ENCODE measurements around the gene PDCD5.
"Not testable (repeated sequence)": the region's sequence is repeated elsewhere in the genome, so short reads cannot be mapped to it uniquely, and the experiment has no call there.

The PDCD5 gene

GRCh38 chr19:32576790-32577189, 4.2 kb upstream of the PDCD5 start:
- no peak overlapping the region for H3K4me3 ChIP-seq (ENCODE audit: low read depth, low read length)

- peak overlapping the region; percentile 85 for H3K4me3 ChIP-seq (ENCODE audit: low read depth, low read length)
Observed at GRCh38 chr19:32580353-32580900, 563 bp upstream of the PDCD5 start.

GRCh38 chr19:32581705-32582179, 752 bp downstream of the PDCD5 start:
- H3K4me3 ChIP-seq (ENCODE audit: low read depth, low read length) = peak overlapping the region; percentile 85

GRCh38 chr19:32587747-32588504, 6.9 kb downstream of the PDCD5 start:
- not testable (repeated sequence) for H3K4me3 ChIP-seq (ENCODE audit: low read depth, low read length)

- no peak overlapping the region for H3K4me3 ChIP-seq (ENCODE audit: low read depth, low read length)
Observed at GRCh38 chr19:32594021-32594420, 13.0 kb downstream of the PDCD5 start.

- H3K4me3 ChIP-seq (ENCODE audit: low read depth, low read length) = no peak overlapping the region
Observed at GRCh38 chr19:32595491-32595890, 14.5 kb downstream of the PDCD5 start.

GRCh38 chr19:32598022-32598421, 17.0 kb downstream of the PDCD5 start:
- no peak overlapping the region for H3K4me3 ChIP-seq (ENCODE audit: low read depth, low read length)

- H3K4me3 ChIP-seq (ENCODE audit: low read depth, low read length) = no peak overlapping the region
Observed at GRCh38 chr19:32599258-32599657, 18.3 kb downstream of the PDCD5 start.

- no peak overlapping the region for H3K4me3 ChIP-seq (ENCODE audit: low read depth, low read length)
Observed at GRCh38 chr19:32599736-32600157, 18.8 kb downstream of the PDCD5 start.

- no peak overlapping the region for H3K4me3 ChIP-seq (ENCODE audit: low read depth, low read length)
Observed at GRCh38 chr19:32603961-32604360, 23.0 kb downstream of the PDCD5 start.

GRCh38 chr19:32605544-32605943, 24.6 kb downstream of the PDCD5 start:
- no peak overlapping the region for H3K4me3 ChIP-seq (ENCODE audit: low read depth, low read length)

GRCh38 chr19:32606289-32606688, 25.3 kb downstream of the PDCD5 start:
- H3K4me3 ChIP-seq (ENCODE audit: low read depth, low read length) = no peak overlapping the region

GRCh38 chr19:32607479-32607878, 26.5 kb downstream of the PDCD5 start:
- no peak overlapping the region for H3K4me3 ChIP-seq (ENCODE audit: low read depth, low read length)

- no peak overlapping the region for H3K4me3 ChIP-seq (ENCODE audit: low read depth, low read length)
Observed at GRCh38 chr19:32611161-32611560, 30.2 kb downstream of the PDCD5 start.

- no peak overlapping the region for H3K4me3 ChIP-seq (ENCODE audit: low read depth, low read length)
Observed at GRCh38 chr19:32613008-32613407, 32.0 kb downstream of the PDCD5 start.

GRCh38 chr19:32614916-32615315, 33.9 kb downstream of the PDCD5 start:
- H3K4me3 ChIP-seq (ENCODE audit: low read depth, low read length) = no peak overlapping the region

GRCh38 chr19:32615569-32615968, 34.6 kb downstream of the PDCD5 start:
- H3K4me3 ChIP-seq (ENCODE audit: low read depth, low read length) = no peak overlapping the region

GRCh38 chr19:32619051-32619685, 38.2 kb downstream of the PDCD5 start:
- no peak overlapping the region for H3K4me3 ChIP-seq (ENCODE audit: low read depth, low read length)

- H3K4me3 ChIP-seq (ENCODE audit: low read depth, low read length) = no peak overlapping the region
Observed at GRCh38 chr19:32622002-32622401, 41.0 kb downstream of the PDCD5 start.

GRCh38 chr19:32624410-32624809, 43.4 kb downstream of the PDCD5 start:
- H3K4me3 ChIP-seq (ENCODE audit: low read depth, low read length) = no peak overlapping the region

- H3K4me3 ChIP-seq (ENCODE audit: low read depth, low read length) = no peak overlapping the region
Observed at GRCh38 chr19:32626969-32627368, 46.0 kb downstream of the PDCD5 start.

- H3K4me3 ChIP-seq (ENCODE audit: low read depth, low read length) = no peak overlapping the region
Observed at GRCh38 chr19:32627714-32628270, 46.8 kb downstream of the PDCD5 start.
